ENCODE measurements around the gene ZNF827. TPM values are rescaled to one million over a fixed set of nuclear protein-coding genes. Genes with fewer than 3 reads are reported as not detected.

ZNF827 gene
- total RNA-seq, 1 donor from 2014 or later, result 10.5 TPM

GRCh38 chr4:145829629-145830395 is 108.8 kb downstream of the ZNF827 start:
- no peak for DNase-seq (ENCODE audit: low spot score)

GRCh38 chr4:145828802-145829485 is 109.7 kb downstream of the ZNF827 start:
- no peak for DNase-seq (ENCODE audit: low spot score)

- DNase-seq (ENCODE audit: low spot score), result no peak
These were observed 110.7 kb downstream of the ZNF827 start for GRCh38 chr4:145827885-145828284.

GRCh38 chr4:145825255-145825654 is 113.4 kb downstream of the ZNF827 start:
- no peak for DNase-seq (ENCODE audit: low spot score)

- no peak for DNase-seq (ENCODE audit: low spot score)
These were observed 114.2 kb downstream of the ZNF827 start for GRCh38 chr4:145824463-145824862.

GRCh38 chr4:145823743-145824142 is 114.9 kb downstream of the ZNF827 start:
- no peak for DNase-seq (ENCODE audit: low spot score)

- DNase-seq (ENCODE audit: low spot score), result no peak
These were observed 116.0 kb downstream of the ZNF827 start for GRCh38 chr4:145822581-145822980.

- no peak for DNase-seq (ENCODE audit: low spot score)
These were observed 116.4 kb downstream of the ZNF827 start for GRCh38 chr4:145822181-145822580.

- DNase-seq (ENCODE audit: low spot score), result no peak
These were observed 116.9 kb downstream of the ZNF827 start for GRCh38 chr4:145821766-145822165.

- no peak for DNase-seq (ENCODE audit: low spot score)
These were observed 118.2 kb downstream of the ZNF827 start for GRCh38 chr4:145820407-145820806.

- no peak for DNase-seq (ENCODE audit: low spot score)
These were observed 118.8 kb downstream of the ZNF827 start for GRCh38 chr4:145819853-145820181.

GRCh38 chr4:145819101-145819852 is 119.3 kb downstream of the ZNF827 start:
- no peak for DNase-seq (ENCODE audit: low spot score)

- no peak for DNase-seq (ENCODE audit: low spot score)
These were observed 120.6 kb downstream of the ZNF827 start for GRCh38 chr4:145818011-145818410.

GRCh38 chr4:145816091-145816490 is 122.5 kb downstream of the ZNF827 start:
- no peak for DNase-seq (ENCODE audit: low spot score)

- DNase-seq (ENCODE audit: low spot score), result no peak
These were observed 123.0 kb downstream of the ZNF827 start for GRCh38 chr4:145815626-145816025.

- DNase-seq (ENCODE audit: low spot score), result no peak
These were observed 123.5 kb downstream of the ZNF827 start for GRCh38 chr4:145815027-145815612.

GRCh38 chr4:145814246-145814645 is 124.4 kb downstream of the ZNF827 start:
- DNase-seq (ENCODE audit: low spot score), result no peak

- DNase-seq (ENCODE audit: low spot score), result no peak
These were observed 125.7 kb downstream of the ZNF827 start for GRCh38 chr4:145812919-145813318.

- no peak for DNase-seq (ENCODE audit: low spot score)
These were observed 129.6 kb downstream of the ZNF827 start for GRCh38 chr4:145808848-145809512.

- no peak for DNase-seq (ENCODE audit: low spot score)
These were observed 130.5 kb downstream of the ZNF827 start for GRCh38 chr4:145808021-145808650.

GRCh38 chr4:145805490-145805889 is 133.1 kb downstream of the ZNF827 start:
- no peak for DNase-seq (ENCODE audit: low spot score)
